Esophagus muscularis mucosa (tissue), 3 donors: ENCODE results near the gene ELAVL4.

Experiments
- CTCF ChIP-seq, 3 experiments: fragments of 200-600 bp in 2 of 3; fragments of 450-650 bp in 1 of 3; sonication (generic) in 2 of 3; IDR thresholded peaks; one replicate each; pipeline ENCODE4 v1.5.1; 2017 to 2019; ENCODE audit warnings: antibody characterized with exemption in 3 of 3, mild to moderate bottlenecking in 2 of 3, moderate library complexity in 1 of 3
- POLR2A ChIP-seq: fragments of 450-650 bp; IDR thresholded peaks from one replicate; pipeline ENCODE4 v1.6.1; 2017; ENCODE audit warnings: antibody characterized with exemption, moderate library complexity, mild to moderate bottlenecking, low read depth
- POLR2AphosphoS5 ChIP-seq, 2 donors: sonication (generic); formaldehyde crosslinking; IDR thresholded peaks; one replicate each; pipeline ENCODE4 v1.6.1; 2017; ENCODE audit warnings: antibody characterized with exemption in 2 of 2

- TF ChIP-seq POLR2AphosphoS5 (IDR thresholded peaks at IDR 0.05) (no peak), CTCF (IDR thresholded peaks at IDR 0.05) (no peak), POLR2A (no peak)
Observed at GRCh38 chr1:50077273-50077672, 31.4 kb upstream of the ELAVL4 start.
